IPS-NIHi11 (cell line): ENCODE data around the gene VCX3A.
"Not testable (repeated sequence)": the region's sequence is repeated elsewhere in the genome, so short reads cannot be mapped to it uniquely, and the experiment has no call there.

Experiments used
- DNase-seq: peaks from one replicate; pipeline ENCODE4 v3.0.0; 2012; ENCODE audit warnings: mixed read lengths, low spot score

The VCX3A gene

DNA sequence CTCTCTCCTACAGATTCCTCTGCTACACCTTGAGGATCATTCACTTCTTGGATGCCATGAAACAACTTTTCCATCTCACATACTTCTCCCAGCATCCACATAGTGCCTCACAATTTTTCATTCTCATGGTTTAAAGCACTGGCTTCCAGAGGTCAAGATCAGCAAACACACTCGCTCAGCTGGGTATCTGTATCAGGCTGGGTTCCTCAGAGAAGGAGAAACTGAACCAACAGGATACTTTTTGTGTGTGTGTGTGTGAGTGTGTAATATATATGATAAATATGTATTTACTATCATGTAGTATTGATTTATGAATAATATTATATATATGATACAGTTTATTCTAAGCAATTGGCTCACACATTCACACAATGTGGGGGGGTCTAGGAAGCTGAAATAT lies at the start of gene VCX3A:
TSS of gene VCX3A (minus strand) at position 101 of the 400 bp plus-strand sequence. CDS start 621 bp downstream, outside the sequence.
- not testable (repeated sequence) for DNase-seq

- DNase-seq = peak; percentile 12
These were observed 39.8 kb upstream of the VCX3A start for GRCh38 chrX:6574762-6575161.

DNA sequence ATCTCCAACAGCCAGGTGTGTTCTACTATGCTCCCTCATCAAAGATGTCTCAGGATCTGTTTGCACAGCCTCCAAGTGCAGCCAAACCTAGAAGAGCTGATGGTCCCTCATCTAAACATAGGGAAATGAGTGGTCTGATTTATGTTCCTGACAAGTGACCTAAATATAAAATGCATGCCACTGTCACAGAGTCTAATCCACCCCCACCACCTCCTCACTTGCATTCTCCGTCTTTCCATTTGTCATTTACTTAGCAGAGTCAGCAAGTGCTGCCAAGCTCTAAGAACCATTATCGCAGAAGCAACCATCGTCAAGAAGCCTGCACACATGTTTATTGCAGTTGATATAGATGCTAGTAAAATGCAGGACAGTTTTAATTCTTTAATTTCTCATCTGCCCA lies 33.1 kb upstream of the VCX3A start:
- no peak for DNase-seq

GRCh38 chrX:6558979-6559378 lies 24.1 kb upstream of the VCX3A start:
- DNase-seq = no peak

- DNase-seq = no peak
These were observed 22.8 kb upstream of the VCX3A start for GRCh38 chrX:6557690-6558089.

DNA sequence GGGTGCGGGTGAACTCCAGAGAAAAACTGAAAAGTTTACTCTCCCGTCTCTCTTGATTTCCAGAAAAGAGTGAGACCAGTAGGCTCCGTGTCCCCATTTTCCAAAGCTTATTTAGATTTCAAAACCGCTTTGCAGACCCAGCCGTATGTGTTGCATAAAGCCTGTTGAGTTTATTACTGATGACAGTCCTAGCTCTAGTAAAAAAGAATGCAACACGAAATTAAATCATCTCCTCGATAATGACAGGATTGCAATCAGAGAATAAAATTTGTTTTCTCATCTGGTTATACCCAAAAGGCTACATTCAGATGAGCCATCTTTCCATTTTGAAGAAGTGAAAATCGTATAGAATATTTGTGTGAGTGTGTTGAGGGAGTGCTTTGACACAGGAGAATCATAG lies 16.1 kb upstream of the VCX3A start:
- no peak for DNase-seq

DNA sequence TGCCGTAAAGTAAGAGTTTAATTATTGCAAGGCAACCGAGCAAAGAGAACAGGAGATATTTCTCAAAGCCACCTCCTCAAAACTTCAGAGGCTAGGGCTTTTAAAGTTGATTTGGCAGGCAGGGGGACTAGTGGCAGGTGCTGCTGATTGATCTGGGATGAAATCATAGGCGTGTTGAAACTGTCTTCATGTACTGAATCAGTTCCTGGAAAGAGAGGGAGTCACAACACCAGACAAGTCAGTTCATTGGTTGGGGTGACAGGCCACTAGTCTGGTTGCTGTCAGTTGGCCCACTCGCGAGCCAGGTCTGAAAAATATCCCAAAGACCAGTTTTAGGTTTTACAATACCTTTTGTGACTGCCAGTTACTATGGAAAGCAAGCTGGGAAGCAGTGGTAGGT lies 10.8 kb upstream of the VCX3A start:
- no peak for DNase-seq

DNA sequence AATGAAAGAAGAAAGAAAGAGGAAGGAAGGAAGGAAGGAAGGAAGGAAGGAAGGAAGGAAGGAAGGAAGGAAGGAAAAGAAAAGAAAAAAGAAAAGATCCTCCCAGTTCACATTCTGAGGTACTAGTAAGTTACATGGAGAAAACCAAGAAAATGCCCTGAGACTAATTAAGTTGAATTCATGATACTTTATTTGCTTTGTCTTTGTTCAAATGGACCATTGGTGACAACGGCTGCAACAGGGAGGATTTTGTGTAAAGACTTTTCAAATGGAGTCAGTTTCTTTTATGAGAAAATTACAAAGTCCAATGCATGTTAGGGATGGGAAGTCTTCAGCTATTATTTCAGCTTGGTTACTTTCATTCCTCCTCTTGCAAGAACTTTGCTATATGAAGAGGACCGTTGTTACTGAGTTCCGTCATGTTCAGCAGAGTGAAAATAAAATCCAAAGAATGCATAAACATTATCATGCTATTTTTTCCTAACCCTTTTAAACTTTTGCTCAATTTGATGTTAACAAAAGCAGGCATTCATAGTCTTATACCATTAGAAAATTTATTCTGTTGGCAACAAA lies 8.3 kb downstream of the VCX3A start:
- DNase-seq = no peak

DNA sequence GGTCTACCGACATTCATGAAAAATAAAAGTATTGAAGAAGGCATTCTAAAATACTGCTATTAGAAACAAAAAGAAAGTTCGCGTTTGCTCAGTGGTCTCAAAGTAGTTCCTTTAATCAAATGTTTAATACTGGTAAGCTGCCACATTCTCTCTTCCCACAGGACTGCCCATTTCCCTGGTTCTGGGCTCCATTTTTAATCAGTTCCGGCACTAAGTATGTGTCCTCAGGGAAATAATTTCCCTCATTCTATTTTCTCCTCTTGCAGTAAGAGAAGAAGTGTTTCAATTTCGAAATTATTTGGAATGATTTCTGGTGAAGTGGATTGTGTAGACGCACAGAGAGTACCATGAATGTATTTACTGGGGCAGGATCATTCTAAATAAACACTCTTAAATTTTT lies 17.5 kb downstream of the VCX3A start:
- no peak for DNase-seq

DNA sequence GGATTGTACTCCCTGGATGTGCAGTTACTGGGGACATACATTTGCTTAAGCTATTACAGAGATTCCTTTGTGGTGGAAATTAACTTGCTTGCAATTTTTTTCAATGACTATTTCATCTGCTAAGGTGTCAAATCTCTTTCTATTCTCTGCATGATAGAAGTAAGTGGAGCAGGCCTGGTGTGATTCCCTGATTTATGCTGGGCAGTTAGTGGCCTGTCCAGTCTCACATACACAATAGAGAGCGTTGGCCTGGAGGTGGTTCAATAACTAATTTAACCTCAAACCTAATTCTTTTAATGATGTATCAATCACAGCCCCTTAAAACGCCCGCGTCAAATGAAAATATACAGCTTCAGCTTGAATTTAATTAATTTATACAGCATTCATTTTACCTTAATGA lies 28.5 kb downstream of the VCX3A start:
- no peak for DNase-seq

GRCh38 chrX:6505960-6506359 lies 29.0 kb downstream of the VCX3A start:
- DNase-seq = no peak

GRCh38 chrX:6500719-6501118 lies 34.2 kb downstream of the VCX3A start:
- no peak for DNase-seq

DNA sequence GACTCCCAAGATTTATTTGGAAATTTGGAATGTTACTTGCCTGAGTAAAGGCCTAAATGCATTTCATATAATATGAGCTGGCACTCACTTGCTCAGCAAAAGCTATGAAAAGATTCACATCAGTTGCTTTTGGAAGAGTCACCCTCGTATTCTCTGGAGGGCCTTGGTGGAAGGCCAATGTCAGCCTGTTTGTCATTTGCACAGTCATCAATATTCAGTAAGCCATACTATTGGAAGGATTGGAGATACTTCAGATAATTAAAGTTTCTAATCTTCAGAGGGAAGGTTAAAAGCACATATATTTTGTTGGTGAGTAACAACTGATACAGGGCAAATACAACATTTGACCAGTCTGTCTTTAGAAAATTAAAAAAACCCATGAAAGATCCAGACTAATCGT lies 36.6 kb downstream of the VCX3A start:
- no peak for DNase-seq
